Measurements from ENCODE around the gene KSR2. TPM values are rescaled to one million over a fixed set of nuclear protein-coding genes. Genes with fewer than 3 reads are reported as not detected.
A peak's percentile ranks its signal among the peaks of the same experiment; 100 is the strongest.
"Not testable (repeated sequence)": the region's sequence is repeated elsewhere in the genome, so short reads cannot be mapped to it uniquely, and the experiment has no call there.

The KSR2 gene
- polyA plus RNA-seq, 1 donor, result not detected

DNA sequence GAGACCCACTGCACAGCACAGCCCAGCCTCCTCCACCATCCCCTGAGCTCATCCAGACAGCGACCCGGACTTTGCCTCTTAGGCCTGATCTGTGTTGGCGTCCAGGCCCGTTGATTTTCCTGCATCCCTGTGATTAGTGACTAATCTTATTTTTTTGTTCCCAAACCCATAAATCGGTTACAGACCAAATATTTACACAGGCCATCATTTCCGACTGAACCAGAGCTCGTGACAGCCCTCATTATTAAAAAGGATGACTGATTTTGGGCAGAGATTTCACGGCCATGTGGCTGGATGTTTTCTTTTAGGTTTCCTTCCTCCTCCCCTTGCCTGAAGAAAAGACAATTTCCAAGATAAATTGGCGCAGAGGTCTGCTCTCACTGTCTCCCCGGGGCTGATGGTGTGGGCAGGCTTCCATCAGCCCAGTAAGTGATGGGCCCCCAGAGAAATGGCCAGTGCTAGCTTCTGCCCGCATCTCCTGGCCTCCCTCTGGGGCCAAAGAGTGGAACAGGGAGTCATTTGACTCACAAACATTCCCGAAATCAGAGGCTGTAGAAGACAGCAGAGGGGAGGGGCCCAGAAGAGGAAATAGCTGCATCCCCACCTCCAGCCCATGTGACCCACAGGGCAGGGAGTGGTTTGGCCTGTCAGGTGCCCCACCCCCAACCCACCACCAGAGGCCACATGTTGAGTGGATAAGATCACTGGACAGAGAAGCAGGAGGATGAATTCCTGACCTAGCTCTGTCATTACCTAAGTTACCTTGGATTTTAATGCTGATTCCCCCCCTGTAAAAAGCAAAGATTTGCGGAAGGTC is 283.5 kb downstream of the KSR2 start:
- DNase-seq, result peak; percentile 32

DNA sequence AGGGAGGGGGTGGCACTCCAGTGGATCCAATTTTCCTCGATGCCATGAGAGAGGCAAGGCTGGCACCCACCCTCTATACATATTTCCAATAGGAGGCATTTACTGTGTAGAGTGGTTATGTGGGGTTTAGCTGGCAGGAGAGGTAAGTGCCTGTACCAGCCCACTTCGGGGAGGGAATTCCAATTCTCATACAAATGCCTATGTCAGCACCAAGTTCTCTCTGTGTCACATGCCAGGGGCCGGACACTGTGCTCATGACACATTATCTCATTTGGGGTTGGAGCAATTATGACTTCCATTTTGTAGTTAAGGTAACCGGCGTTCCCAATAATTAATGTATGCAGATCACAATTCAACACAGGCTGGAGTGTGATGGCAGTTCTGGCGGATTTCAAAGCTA is 284.3 kb downstream of the KSR2 start:
- DNase-seq, result no peak

DNA sequence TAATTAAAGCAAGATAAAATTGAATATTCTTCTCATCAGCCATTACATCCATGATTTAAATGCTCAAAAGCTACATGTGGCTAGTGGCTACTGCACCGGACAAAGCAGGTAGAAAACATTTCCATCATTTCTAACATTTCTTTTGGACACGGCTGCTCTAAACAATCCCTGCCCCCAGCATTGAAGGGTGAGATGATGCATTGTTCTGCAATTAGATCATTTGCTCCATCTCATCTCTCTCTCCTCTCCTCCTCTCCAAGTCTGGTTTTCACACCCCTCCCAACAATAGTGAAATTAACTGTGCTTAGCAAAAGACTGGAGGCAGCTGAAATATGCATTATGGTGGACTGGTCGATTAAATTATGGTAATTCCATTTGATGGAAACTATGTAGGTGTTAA is 288.5 kb downstream of the KSR2 start:
- DNase-seq, result no peak

GRCh38 chr12:117679776-117680175 is 289.0 kb downstream of the KSR2 start:
- DNase-seq, result no peak

- DNase-seq, result no peak
These were observed 294.0 kb downstream of the KSR2 start for GRCh38 chr12:117674763-117675162.

DNA sequence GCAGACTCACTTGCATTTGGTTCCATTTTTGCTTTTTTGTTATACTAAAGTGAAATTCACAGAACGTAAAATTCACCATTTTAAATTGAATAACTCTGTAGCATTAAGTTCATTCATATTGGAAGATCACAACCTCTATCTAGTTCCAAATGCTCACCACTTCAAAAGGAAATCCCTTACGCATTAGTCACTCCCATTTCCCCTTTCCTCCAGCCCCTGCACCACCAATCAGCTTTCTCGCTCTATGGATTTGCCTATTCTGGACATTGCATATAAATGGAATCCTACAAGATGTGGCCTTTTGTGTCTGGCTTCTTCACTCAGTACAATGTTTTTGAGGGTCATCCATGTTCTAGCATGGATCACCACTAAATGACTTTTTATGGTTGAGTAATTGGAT is 294.5 kb downstream of the KSR2 start:
- no peak for DNase-seq

GRCh38 chr12:117671734-117672133 is 297.1 kb downstream of the KSR2 start:
- no peak for DNase-seq

GRCh38 chr12:117664169-117664568 is 304.6 kb downstream of the KSR2 start:
- no peak for DNase-seq

- no peak for DNase-seq
These were observed 306.0 kb downstream of the KSR2 start for GRCh38 chr12:117662620-117663395.

- no peak for DNase-seq
These were observed 306.6 kb downstream of the KSR2 start for GRCh38 chr12:117662220-117662619.

DNA sequence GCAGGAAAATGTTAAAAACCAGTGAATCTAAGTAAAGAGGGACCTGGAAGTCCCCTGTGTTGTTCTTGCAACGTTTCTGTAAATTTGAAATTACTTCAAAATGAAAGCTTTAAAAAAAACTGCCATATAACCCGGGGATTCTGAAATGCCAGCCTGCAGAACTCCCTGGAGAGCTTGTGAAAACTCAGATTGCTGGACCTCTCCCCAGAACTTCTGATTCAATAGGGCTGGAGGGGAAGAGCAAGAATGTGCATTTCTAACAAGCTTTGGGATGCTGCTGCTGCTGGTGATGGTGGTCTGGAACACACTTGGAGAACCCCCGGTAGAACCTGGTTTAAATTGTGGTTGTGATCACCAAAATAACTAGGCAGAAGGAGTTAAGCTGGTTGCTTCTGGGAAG is 307.3 kb downstream of the KSR2 start:
- DNase-seq, result no peak

GRCh38 chr12:117660896-117661295 is 307.9 kb downstream of the KSR2 start:
- no peak for DNase-seq

- DNase-seq, result no peak
These were observed 310.6 kb downstream of the KSR2 start for GRCh38 chr12:117658226-117658625.

DNA sequence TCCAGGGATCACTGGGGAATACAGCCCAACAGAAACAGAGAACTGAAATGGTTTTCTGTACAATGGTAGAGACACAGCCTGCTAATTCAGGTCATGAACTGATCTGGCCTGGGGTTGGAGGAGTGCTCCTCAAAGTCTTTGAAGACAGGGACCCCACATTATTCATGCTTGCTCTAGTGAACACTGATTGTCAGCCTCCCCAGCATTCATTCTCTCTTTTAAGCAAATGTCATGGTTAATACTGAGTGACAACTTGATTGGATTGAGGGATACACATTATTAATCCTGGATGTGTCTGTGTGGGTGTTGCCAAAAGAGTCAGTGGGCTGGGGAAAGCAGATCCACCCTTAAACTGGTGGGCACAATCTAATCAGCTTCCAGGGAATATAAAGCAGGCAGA is 319.0 kb downstream of the KSR2 start:
- no peak for DNase-seq

GRCh38 chr12:117646520-117646919 is 322.3 kb downstream of the KSR2 start:
- no peak for DNase-seq

GRCh38 chr12:117645473-117645872 is 323.3 kb downstream of the KSR2 start:
- no peak for DNase-seq

- DNase-seq, result no peak
These were observed 324.8 kb downstream of the KSR2 start for GRCh38 chr12:117643971-117644370.

DNA sequence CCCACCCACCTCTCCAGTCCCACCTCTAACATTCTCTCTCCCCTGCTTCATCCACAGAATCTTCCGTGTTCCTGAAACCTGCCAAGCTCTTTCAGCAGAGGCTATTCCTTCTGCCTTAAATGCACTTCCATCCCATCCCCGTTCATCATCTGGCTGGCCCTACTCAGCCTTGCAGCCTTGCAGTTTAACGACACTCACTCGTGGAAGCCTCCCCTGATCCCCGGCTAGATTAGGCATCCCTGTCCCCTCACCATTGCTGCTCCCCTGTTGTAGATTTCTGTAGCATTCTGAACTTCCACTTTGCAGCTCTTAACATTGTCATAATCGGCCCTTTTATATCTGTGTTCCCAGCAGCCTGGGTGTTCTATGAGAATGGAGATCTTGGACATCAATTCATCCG is 326.9 kb downstream of the KSR2 start:
- DNase-seq, result no peak

- DNase-seq, result no peak
These were observed 328.3 kb downstream of the KSR2 start for GRCh38 chr12:117640511-117640910.

- no peak for DNase-seq
These were observed 339.3 kb downstream of the KSR2 start for GRCh38 chr12:117629454-117629853.

DNA sequence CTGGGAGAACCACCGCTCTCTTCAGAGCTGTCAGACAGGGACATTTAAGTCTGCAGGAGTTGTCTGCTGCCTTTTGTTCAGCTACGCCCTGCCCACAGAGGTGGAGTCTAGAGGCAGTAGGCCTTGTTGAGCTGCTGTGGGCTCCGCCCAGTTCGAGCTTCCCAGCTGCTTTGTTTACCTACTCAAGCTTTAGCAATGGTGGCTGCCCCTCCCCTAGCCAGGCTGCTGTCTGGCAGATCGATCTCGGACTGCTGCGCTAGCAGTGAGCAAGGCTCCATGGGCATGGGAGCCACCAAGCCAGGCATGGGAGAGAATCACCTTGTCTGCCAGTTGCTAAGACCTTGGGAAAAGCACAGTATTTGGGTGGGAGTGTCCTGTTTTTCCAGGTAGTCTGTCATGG is 340.1 kb downstream of the KSR2 start:
- not testable (repeated sequence) for DNase-seq

GRCh38 chr12:117622741-117623140 is 346.0 kb downstream of the KSR2 start:
- DNase-seq, result no peak

DNA sequence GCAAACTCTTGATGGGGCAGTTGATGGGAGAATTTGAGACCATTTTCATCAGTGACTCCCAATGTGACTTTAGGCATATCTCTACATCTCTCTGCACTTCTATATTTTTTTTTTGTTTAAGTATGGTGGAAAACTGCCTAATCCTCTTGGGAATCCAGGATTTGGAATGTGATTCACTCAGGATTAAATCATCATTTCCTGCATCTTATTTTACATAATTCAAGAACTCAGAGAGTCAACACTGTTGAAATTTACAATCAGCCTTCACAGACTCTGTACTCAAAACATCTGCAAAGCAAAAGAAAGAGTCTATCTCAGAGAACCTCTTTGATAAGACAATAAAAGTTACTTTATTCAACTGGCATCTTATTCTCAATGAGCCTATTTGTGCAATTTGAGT is 346.7 kb downstream of the KSR2 start:
- no peak for DNase-seq

- DNase-seq, result no peak
These were observed 361.0 kb downstream of the KSR2 start for GRCh38 chr12:117607778-117608177.
